Gastroesophageal sphincter (tissue), 3 donors: ENCODE measurements around the gene SIPA1L3.

Experiments
- CTCF ChIP-seq, 4 experiments: fragments of 200-600 bp in 2 of 4; fragments of 450-650 bp in 2 of 4; sonication (generic) in 1 of 4; IDR thresholded peaks; one replicate each; pipeline ENCODE4 v1.5.1; 2017 to 2019; ENCODE audit warnings: antibody characterized with exemption in 4 of 4, mild to moderate bottlenecking in 2 of 4, moderate library complexity in 2 of 4
- POLR2A ChIP-seq, 2 donors: fragments of 450-650 bp; IDR thresholded peaks; one replicate each; pipeline ENCODE4 v1.6.1; 2017; ENCODE audit warnings: antibody characterized with exemption in 2 of 2, mild to moderate bottlenecking in 2 of 2, moderate library complexity in 1 of 2

GRCh38 chr19:38015216-38015615, 108.2 kb downstream of the SIPA1L3 start:
- no peak for TF ChIP-seq CTCF (IDR thresholded peaks at IDR 0.05)
- TF ChIP-seq POLR2A (IDR thresholded peaks at IDR 0.05): no peak
